ENCODE data around the gene CNOT3. TPM values are rescaled to one million over a fixed set of nuclear protein-coding genes. Genes with fewer than 3 reads are reported as not detected.

The CNOT3 gene
- total and polyA plus RNA-seq, 9 of the 15 experiments (the other 6 are each of a cell fraction or from before 2014, with no cell fraction given), result 0.27 to 60.4 (median 9.9) TPM

DNA sequence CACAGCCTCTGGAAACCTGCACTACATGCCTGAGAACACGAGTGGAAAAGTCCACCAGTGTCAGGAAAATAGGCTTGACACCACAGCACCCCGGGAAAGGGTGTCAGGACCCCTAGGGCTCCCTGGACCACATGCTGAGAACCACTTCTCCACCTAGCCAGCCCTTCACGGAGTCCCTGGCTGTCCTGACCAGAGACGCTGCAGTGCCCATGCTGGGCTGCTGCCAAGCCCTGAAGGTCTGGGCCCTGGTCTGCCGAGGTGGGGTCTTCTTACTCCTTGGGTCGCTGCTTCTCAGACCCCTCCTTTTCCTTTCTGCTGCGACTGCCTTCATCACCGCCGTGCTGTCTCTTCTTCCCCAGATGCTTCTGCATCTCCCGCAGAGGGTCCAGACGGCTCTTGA lies 18.9 kb downstream of the CNOT3 start:
- no peak for ATAC-seq
- Histone ChIP-seq H2AFZ (ENCODE audit: low read depth, low read length) (no peak overlapping the region), H3K27ac (ENCODE audit: extremely low read depth, low read depth, low read length) (no peak overlapping the region), H3K36me3 (ENCODE audit: control insufficient read depth, insufficient read depth, low read length) (peaks cover 68% of the 10 kb centered on the region), H3K9me1 (ENCODE audit: control insufficient read depth, insufficient read depth, low read length) (no peaks in the 10 kb centered on the region), H3K4me1 (replicated peaks in 1 of 2; ENCODE audit: control insufficient read depth in 2 of 2, insufficient read depth in 2 of 2, low read length in 2 of 2) (peaks cover 13 to 23% of the 10 kb centered on the region in 2 experiments; a peak in 4 of 5 replicates), H3K79me2 (ENCODE audit: control insufficient read depth, insufficient read depth, low read length) (peaks cover 18% of the 10 kb centered on the region; the same call in 2 of the 3 replicates), H3K9ac (ENCODE audit: insufficient read depth in 1 of 2, low read depth in 2 of 2, low read length in 2 of 2) (no peak overlapping the region; a peak in 1 of 4 replicates), H4K20me1 (replicated peaks; ENCODE audit: control insufficient read depth, insufficient read depth, low read length) (no peaks in the 10 kb centered on the region; the same call in 1 of the 2 replicates), H3K4me2 (ENCODE audit: insufficient read depth, low read length) (no peak overlapping the region), H3K4me3 (no peak overlapping the region), H3K9me3 (replicated peaks; ENCODE audit: control insufficient read depth, insufficient read depth, low read depth, low read length) (no peaks in the 10 kb centered on the region), H3K27me3 (ENCODE audit: control insufficient read depth in 2 of 2, insufficient read depth in 2 of 2, low read length in 2 of 2) (no peaks in the 10 kb centered on the region)
- WGBS (ENCODE audit: insufficient coverage, low coverage, missing lambda C conversion rate), result 91% methylated on average over 9 of the region's 11 CpGs
- TF ChIP-seq POLR2A (conservative IDR thresholded peaks at IDR 0.05) (peak; percentile 25; the same call in 1 of the 2 replicates), SUPT5H (IDR thresholded peaks at IDR 0.05) (0 out of 2 replicates have a peak, but pooled peaks have one; percentile 16), POLR2B (IDR thresholded peaks at IDR 0.05; ENCODE audit: low read depth, partially characterized antibody) (peak; percentile 11)
- TF ChIP-seq, protein P1, sequence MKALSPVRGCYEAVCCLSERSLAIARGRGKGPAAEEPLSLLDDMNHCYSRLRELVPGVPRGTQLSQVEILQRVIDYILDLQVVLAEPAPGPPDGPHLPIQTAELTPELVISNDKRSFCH (CRISPR knock-in tag; IDR thresholded peaks at IDR 0.05), result no peak
- TF ChIP-seq, protein P1 (tag; IDR thresholded peaks at IDR 0.05), result no peak
- in situ Hi-C loops (cut with MboI), result no loop called here
- no peak for DNase-seq (ENCODE audit: extremely low read depth in 1 of 4, low spot score in 3 of 4)
- ChIA-PET POLR2A (interaction anchor here (0.7 to 1.7 kb wide), 3 partner anchors 18 to 27 kb away, joined by 3 to 6 read pairs (median 3); partner anchors contain the start of gene CNOT3), CTCF (ENCODE audit: low intra/inter-chr PET ratio) (no interaction called here)
- no peak for FAIRE-seq
- intact Hi-C loops (cut with micrococcal nuclease), result no loop called here
- BruUV-seq (replicated peaks), result no TSS peak

DNA sequence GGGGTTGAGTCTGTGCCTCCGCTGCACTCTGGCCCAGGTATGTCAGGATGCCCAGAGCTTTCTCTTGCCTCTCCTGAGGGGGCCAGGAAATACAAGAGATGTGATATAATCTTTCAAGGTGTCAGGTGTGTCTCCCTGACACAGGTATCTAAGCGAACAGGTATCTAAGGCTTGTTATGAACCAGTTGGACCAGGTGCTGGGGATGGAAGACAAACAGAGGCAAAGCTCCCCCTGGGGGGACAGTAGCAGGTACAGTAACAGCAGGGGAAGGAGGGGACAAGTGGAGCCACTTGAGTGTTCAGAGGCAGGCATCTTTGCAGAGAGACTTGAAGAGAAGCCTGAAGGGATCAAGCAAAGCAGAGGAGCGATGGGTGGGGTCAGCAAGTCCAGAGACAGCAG lies 19.4 kb downstream of the CNOT3 start:
- Histone ChIP-seq H3K9me1 (ENCODE audit: control insufficient read depth, insufficient read depth, low read length) (no peaks in the 10 kb centered on the region), H2AFZ (ENCODE audit: low read depth, low read length) (no peak overlapping the region), H3K79me2 (ENCODE audit: control insufficient read depth, insufficient read depth, low read length) (peaks cover 18% of the 10 kb centered on the region; the same call in 2 of the 3 replicates), H3K27me3 (ENCODE audit: control insufficient read depth in 2 of 2, insufficient read depth in 2 of 2, low read length in 2 of 2) (no peaks in the 10 kb centered on the region), H3K4me3 (no peak overlapping the region), H3K27ac (ENCODE audit: extremely low read depth, low read depth, low read length) (no peak overlapping the region), H3K36me3 (ENCODE audit: control insufficient read depth, insufficient read depth, low read length) (peaks cover 64% of the 10 kb centered on the region), H3K4me2 (ENCODE audit: insufficient read depth, low read length) (no peak overlapping the region), H3K4me1 (replicated peaks in 1 of 2; ENCODE audit: control insufficient read depth in 2 of 2, insufficient read depth in 2 of 2, low read length in 2 of 2) (peaks cover 15 to 28% of the 10 kb centered on the region in 2 experiments), H3K9me3 (replicated peaks; ENCODE audit: control insufficient read depth, insufficient read depth, low read depth, low read length) (no peaks in the 10 kb centered on the region), H3K9ac (ENCODE audit: insufficient read depth in 1 of 2, low read depth in 2 of 2, low read length in 2 of 2) (no peak overlapping the region; a peak in 1 of 4 replicates), H4K20me1 (replicated peaks; ENCODE audit: control insufficient read depth, insufficient read depth, low read length) (no peaks in the 10 kb centered on the region; the same call in 1 of the 2 replicates)
- POLR2A ChIA-PET, result interaction anchor here (0.7 to 1.7 kb wide), 3 partner anchors 12 to 20 kb away, joined by 3 to 6 read pairs (median 3); partner anchors contain the start of gene CNOT3
- BruUV-seq (replicated peaks), result no TSS peak
- TF ChIP-seq ZNF57 (CRISPR knock-in tag; IDR thresholded peaks at IDR 0.05) (no peak), POLR2A (conservative IDR thresholded peaks at IDR 0.05) (peak; percentile 5; the same call in 1 of the 2 replicates)
- CTCF ChIA-PET (ENCODE audit: low intra/inter-chr PET ratio), result no interaction called here
- intact Hi-C loops (cut with micrococcal nuclease) (no loop called here), in situ Hi-C loops (cut with MboI) (no loop called here)
- 90% methylated on average over 3 of the region's 3 CpGs for WGBS (ENCODE audit: insufficient coverage, low coverage, missing lambda C conversion rate)
- no peak for FAIRE-seq
- ATAC-seq, result no peak
- no peak for DNase-seq (ENCODE audit: extremely low read depth in 1 of 4, low spot score in 3 of 4)

Data from K562 (cell line).